ENCODE results near the gene GPR39. TPM values are rescaled to one million over a fixed set of nuclear protein-coding genes. Genes with fewer than 3 reads are reported as not detected.

The GPR39 gene
- total and polyA plus RNA-seq, 12 donors: 0.10 to 0.28 (median 0.17) TPM; not detected in 7

GRCh38 chr2:132573444-132574007, 156.9 kb downstream of the GPR39 start:
- Histone ChIP-seq H3K27ac (no peak overlapping the region), H3K9me3 (replicated peaks in 1 of 3) (no peaks in the 10 kb centered on the region), H3K4me3 (no peak overlapping the region), H3K4me1 (replicated peaks in 1 of 2) (no peaks in the 10 kb centered on the region), H3K27me3 (no peaks in the 10 kb centered on the region), H3K36me3 (replicated peaks in 1 of 2) (no peaks in the 10 kb centered on the region)
- WGBS, 4 donors: 75 to 81% (median 79%) methylated on average over 3 of the region's 3 CpGs
- DNase-seq: no peak
- intact Hi-C loops (cut with DNase I): no loop called here
- no peak for TF ChIP-seq CTCF (IDR thresholded peaks at IDR 0.05)
- TF ChIP-seq POLR2A (IDR thresholded peaks at IDR 0.05): no peak

- intact Hi-C loops (cut with DNase I): no loop called here
- Histone ChIP-seq H3K27me3 (no peaks in the 10 kb centered on the region), H3K4me1 (replicated peaks in 1 of 2) (no peaks in the 10 kb centered on the region), H3K9me3 (replicated peaks in 1 of 3) (no peaks in the 10 kb centered on the region), H3K4me3 (no peak overlapping the region), H3K36me3 (replicated peaks in 1 of 2) (no peaks in the 10 kb centered on the region), H3K27ac (no peak overlapping the region)
- DNase-seq: no peak
- 67 to 78% (median 69%) methylated on average over 2 of the region's 2 CpGs for WGBS, 4 donors
- TF ChIP-seq POLR2A (IDR thresholded peaks at IDR 0.05) (no peak), CTCF (IDR thresholded peaks at IDR 0.05) (no peak)
Observed at GRCh38 chr2:132577686-132578085, 161.1 kb downstream of the GPR39 start.

DNA sequence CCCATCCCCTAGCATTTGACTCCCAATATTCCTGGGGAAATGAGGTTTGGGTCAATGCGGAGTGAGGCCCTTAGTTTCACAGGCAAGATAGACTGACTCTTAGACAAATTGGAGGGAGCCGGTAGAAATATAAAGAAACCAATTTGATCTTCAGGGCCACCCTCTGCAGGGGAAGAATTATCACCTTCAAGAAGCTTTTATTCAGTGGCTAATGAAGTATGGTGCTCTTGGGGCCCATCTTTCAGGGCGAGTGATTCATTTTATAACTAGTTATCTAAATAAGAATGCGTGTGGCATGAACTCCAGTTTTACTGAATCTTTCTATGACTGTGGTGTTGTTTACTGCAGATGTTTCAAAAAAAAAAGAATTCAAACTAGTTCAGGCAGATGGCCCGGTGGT, 165.0 kb downstream of the GPR39 start:
- Histone ChIP-seq H3K4me1 (replicated peaks in 1 of 2) (no peaks in the 10 kb centered on the region), H3K36me3 (replicated peaks in 1 of 2) (no peaks in the 10 kb centered on the region), H3K27me3 (no peaks in the 10 kb centered on the region), H3K27ac (no peak overlapping the region), H3K4me3 (no peak overlapping the region), H3K9me3 (replicated peaks in 1 of 3) (no peaks in the 10 kb centered on the region)
- no peak for DNase-seq
- intact Hi-C loops (cut with DNase I): no loop called here
- WGBS, 4 donors: 65 to 81% (median 75%) methylated on average over 5 of the region's 5 CpGs
- TF ChIP-seq POLR2A (IDR thresholded peaks at IDR 0.05) (no peak), CTCF (IDR thresholded peaks at IDR 0.05) (no peak)

GRCh38 chr2:132581991-132582738, 165.6 kb downstream of the GPR39 start:
- H3K27me3 ChIP-seq: no peaks in the 10 kb centered on the region
- H3K4me3 ChIP-seq: no peak overlapping the region
- DNase-seq: no peak
- H3K27ac ChIP-seq: no peak overlapping the region
- H3K9me3 ChIP-seq (replicated peaks in 1 of 3): no peaks in the 10 kb centered on the region
- TF ChIP-seq CTCF (IDR thresholded peaks at IDR 0.05) (no peak), POLR2A (IDR thresholded peaks at IDR 0.05) (no peak)
- intact Hi-C loops (cut with DNase I): no loop called here
- H3K4me1 ChIP-seq (replicated peaks in 1 of 2): no peaks in the 10 kb centered on the region
- no peaks in the 10 kb centered on the region for H3K36me3 ChIP-seq (replicated peaks in 1 of 2)
- 75 to 88% (median 79%) methylated on average over 8 to 9 of the region's 9 CpGs for WGBS, 4 donors

All from adrenal gland (tissue), 12 donors.